Measurements from ENCODE around the gene PBX4.

Gene PBX4

DNA sequence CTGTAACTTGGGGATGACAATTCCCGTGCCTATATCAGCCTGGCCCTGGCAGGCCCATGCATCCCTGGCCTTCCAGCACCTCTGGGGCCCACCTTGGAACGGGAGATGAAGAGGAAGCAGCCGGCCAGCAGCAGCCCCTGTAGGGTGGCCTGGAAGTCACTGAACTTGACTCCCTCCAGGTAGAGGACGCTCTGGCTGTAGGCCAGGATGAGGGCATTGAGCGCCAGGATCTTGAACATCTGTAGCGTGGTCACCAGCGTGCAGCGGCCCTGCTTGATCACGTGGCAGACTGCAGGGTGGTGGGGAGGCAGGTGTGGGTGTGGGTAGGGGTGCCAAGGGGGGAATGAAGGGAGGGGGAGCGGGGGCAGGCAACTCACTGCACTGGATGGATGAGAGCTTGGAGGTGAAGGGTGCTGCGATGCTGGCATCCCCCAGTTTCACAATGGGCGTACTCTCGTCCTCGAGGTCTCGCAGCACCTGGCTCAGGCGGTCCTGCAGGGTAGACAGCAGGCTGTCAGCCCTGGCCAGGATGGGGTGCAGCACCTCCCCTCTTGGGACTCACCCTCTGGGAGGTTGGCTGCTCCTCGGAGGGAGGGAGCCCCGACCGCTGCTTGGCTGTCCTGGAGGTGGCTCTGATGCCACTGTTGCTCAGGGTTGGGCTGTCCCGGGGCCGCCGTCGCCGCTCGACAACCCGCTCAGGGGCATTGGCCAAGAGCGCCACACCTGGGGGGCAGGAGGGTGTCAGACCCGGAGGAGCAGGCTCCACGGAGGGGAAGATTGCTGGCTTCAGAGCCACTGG lies 28.7 kb upstream of the PBX4 start:
- no peak overlapping the region for H3K4me3 ChIP-seq (ENCODE audit: low read depth, low read length)
- TF ChIP-seq CTCF (IDR thresholded peaks at IDR 0.05; ENCODE audit: borderline replicate concordance, insufficient read depth, low read depth, low read length): no peak

GRCh38 chr19:19645233-19645870 lies 26.9 kb upstream of the PBX4 start:
- no peak overlapping the region for H3K4me3 ChIP-seq (ENCODE audit: low read depth, low read length)
- no peak for TF ChIP-seq CTCF (IDR thresholded peaks at IDR 0.05; ENCODE audit: borderline replicate concordance, insufficient read depth, low read depth, low read length)

DNA sequence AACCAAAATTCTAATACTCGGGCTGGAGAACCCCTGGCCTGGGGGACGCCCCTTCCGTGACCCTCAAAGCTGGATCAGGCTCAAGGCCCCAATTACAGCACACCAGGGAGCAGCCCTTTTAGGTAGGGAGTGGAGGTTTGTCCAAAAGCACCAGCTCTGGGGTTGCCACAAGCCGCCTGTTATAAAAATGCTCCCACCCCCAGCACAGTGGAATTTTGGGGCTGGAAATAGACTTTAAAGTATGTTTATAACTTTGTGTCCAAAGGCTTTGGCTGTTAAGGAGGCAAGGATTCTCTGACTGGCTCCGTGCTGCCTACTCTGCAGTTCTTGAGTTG lies 25.5 kb upstream of the PBX4 start:
- peak overlapping the region; percentile 85 for H3K4me3 ChIP-seq (ENCODE audit: low read depth, low read length)
- no peak for TF ChIP-seq CTCF (IDR thresholded peaks at IDR 0.05; ENCODE audit: borderline replicate concordance, insufficient read depth, low read depth, low read length)

DNA sequence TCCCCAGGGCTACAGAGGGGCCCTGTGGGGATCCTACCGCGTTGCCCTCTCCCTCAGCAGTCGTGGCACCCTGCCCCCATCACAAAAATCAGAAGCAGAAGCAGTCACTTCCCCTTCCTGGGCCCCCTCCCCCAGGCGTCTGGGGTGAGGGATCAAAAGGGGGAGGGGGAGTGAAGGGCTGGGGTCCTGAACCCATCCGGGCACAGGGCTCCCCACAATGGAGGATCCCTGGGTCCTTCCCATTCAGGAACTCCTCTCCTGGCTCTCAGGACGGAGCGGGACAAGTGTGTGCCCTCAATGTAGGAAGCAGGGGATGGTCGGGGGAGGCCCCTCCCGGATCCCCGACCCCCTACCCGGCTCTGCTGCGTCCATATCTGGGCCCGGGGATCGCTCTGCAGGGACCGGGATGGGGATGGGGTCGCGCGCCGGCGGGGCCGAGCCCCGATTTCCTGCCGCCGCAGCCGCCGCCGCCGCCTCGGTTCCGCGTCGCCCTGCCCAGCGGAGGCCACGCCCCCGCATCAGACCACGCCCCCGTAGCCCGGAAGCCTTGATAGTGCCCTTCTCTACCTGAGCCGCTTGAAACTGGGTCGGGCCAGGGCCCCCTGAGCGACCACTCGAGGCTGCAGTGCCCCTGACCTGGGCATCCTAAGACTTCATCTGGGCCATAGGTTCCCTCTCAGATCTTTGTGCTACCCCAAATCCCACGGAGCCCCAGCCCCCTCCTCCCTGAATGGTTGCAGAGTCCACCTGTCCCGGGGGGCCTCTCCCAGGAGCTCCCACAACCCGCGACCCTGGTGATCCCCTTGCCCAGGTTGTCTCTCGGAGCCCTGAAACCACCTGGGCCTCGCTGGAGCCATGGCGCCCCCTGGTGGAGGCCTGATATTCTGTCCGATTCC lies 24.9 kb upstream of the PBX4 start, which contains the start of gene GMIP:
TSS of gene GMIP (minus strand) at position 500 of the 896 bp plus-strand sequence. CDS start at position 372, 128 bp downstream.
- peak; percentile 72 for TF ChIP-seq CTCF (IDR thresholded peaks at IDR 0.05; ENCODE audit: borderline replicate concordance, insufficient read depth, low read depth, low read length)
- H3K4me3 ChIP-seq (ENCODE audit: low read depth, low read length): peak within 1 kb of the TSS; percentile 85

- TF ChIP-seq CTCF (IDR thresholded peaks at IDR 0.05; ENCODE audit: borderline replicate concordance, insufficient read depth, low read depth, low read length): no peak
- peak overlapping the region; percentile 85 for H3K4me3 ChIP-seq (ENCODE audit: low read depth, low read length)
These were observed 24.1 kb upstream of the PBX4 start for GRCh38 chr19:19642506-19643157.

- no peak for TF ChIP-seq CTCF (IDR thresholded peaks at IDR 0.05; ENCODE audit: borderline replicate concordance, insufficient read depth, low read depth, low read length)
- H3K4me3 ChIP-seq (ENCODE audit: low read depth, low read length): no peak overlapping the region
These were observed 19.2 kb upstream of the PBX4 start for GRCh38 chr19:19637523-19638251.
